GM18526 (cell line): Measurements from ENCODE around the gene OR10J5.

Experiments used
- POLR2A ChIP-seq: IDR thresholded peaks from 3 replicates; pipeline ENCODE4 v1.6.1; 2011; ENCODE audit not compliant: insufficient read length; ENCODE audit errors: extremely low read depth

OR10J5 gene

GRCh38 chr1:159535907-159536306 lies at the start of gene OR10J5:
Gene OR10J5 (minus strand): TSS chr1:159536007. CDS start chr1:159536007, 0 bp downstream.
- TF ChIP-seq POLR2A, result no peak

- no peak for TF ChIP-seq POLR2A
Measured at GRCh38 chr1:159584536-159584935, 48.7 kb upstream of the OR10J5 start.

GRCh38 chr1:159581422-159581821 lies 45.6 kb upstream of the OR10J5 start:
- no peak for TF ChIP-seq POLR2A

GRCh38 chr1:159580340-159580739 lies 44.5 kb upstream of the OR10J5 start:
- TF ChIP-seq POLR2A, result no peak

GRCh38 chr1:159577446-159577845 lies 41.6 kb upstream of the OR10J5 start:
- no peak for TF ChIP-seq POLR2A

- no peak for TF ChIP-seq POLR2A
Measured at GRCh38 chr1:159562680-159563079, 26.9 kb upstream of the OR10J5 start.

- no peak for TF ChIP-seq POLR2A
Measured at GRCh38 chr1:159561497-159561896, 25.7 kb upstream of the OR10J5 start.

GRCh38 chr1:159560599-159560998 lies 24.8 kb upstream of the OR10J5 start:
- no peak for TF ChIP-seq POLR2A

GRCh38 chr1:159556931-159557369 lies 21.1 kb upstream of the OR10J5 start:
- TF ChIP-seq POLR2A, result no peak

GRCh38 chr1:159554696-159555095 lies 18.9 kb upstream of the OR10J5 start:
- TF ChIP-seq POLR2A, result no peak

- TF ChIP-seq POLR2A, result no peak
Measured at GRCh38 chr1:159554261-159554660, 18.5 kb upstream of the OR10J5 start.

GRCh38 chr1:159548126-159548525 lies 12.3 kb upstream of the OR10J5 start:
- no peak for TF ChIP-seq POLR2A

GRCh38 chr1:159532922-159533321 lies 2.9 kb downstream of the OR10J5 start:
- no peak for TF ChIP-seq POLR2A

- no peak for TF ChIP-seq POLR2A
Measured at GRCh38 chr1:159510229-159510541, 25.6 kb downstream of the OR10J5 start.

GRCh38 chr1:159509440-159510228 lies 26.2 kb downstream of the OR10J5 start:
- TF ChIP-seq POLR2A, result no peak

GRCh38 chr1:159508951-159509350 lies 26.9 kb downstream of the OR10J5 start:
- TF ChIP-seq POLR2A, result no peak

GRCh38 chr1:159505676-159506075 lies 30.1 kb downstream of the OR10J5 start:
- TF ChIP-seq POLR2A, result no peak
